ENCODE measurements around the gene ZNF275. TPM values are rescaled to one million over a fixed set of nuclear protein-coding genes. Genes with fewer than 3 reads are reported as not detected.

ZNF275 gene
- total RNA-seq, 1 experiment from 2014 or later, result 9.8 TPM

GRCh38 chrX:153320555-153321184, 13.3 kb upstream of the ZNF275 start:
- DNase-seq (ENCODE audit: low read depth, low spot score), result no peak
- ChIA-PET POLR2A (no interaction called here), RAD21 (ENCODE audit: low non-redundant PET in 1 of 2, low total read pairs in 2 of 2, uncharacterized antibody in 2 of 2, unreplicated experiment in 2 of 2) (no interaction called here), CTCF (no interaction called here)
- no peak for TF ChIP-seq CEBPB (IDR thresholded peaks at IDR 0.05; ENCODE audit: low read depth)
- TF ChIP-seq SIN3A (IDR thresholded peaks at IDR 0.05; ENCODE audit: low read depth), result no peak
- intact Hi-C loops (cut with micrococcal nuclease), result no loop called here
- no peaks in the 10 kb centered on the region for H3K79me2 ChIP-seq (ENCODE audit: insufficient read depth, low read length)
- no peak for ATAC-seq
- H3K4me2 ChIP-seq (ENCODE audit: low read length), result no peak overlapping the region
- no peak overlapping the region for H3K4me3 ChIP-seq (replicated peaks in 1 of 2; ENCODE audit: low read depth in 1 of 2, low read length in 2 of 2)
- H3K27me3 ChIP-seq (ENCODE audit: insufficient read depth, low read length), result no peaks in the 10 kb centered on the region
- no peaks in the 10 kb centered on the region for H4K20me1 ChIP-seq (ENCODE audit: insufficient read depth)
- H2AFZ ChIP-seq (ENCODE audit: low read depth, low read length, poor library complexity, severe bottlenecking), result no peak overlapping the region
- H3K9ac ChIP-seq (ENCODE audit: low read length), result no peak overlapping the region
- H3K9me3 ChIP-seq (ENCODE audit: control insufficient read depth in 1 of 2, insufficient read depth in 1 of 2, low read depth in 1 of 2, low read length in 2 of 2), result no peaks in the 10 kb centered on the region
- no TSS peak for BruUV-seq (replicated peaks)
- H3K36me3 ChIP-seq (ENCODE audit: control insufficient read depth in 1 of 2, insufficient read depth in 2 of 2, low read length in 2 of 2), result no peaks in the 10 kb centered on the region
- no peak overlapping the region for H3K27ac ChIP-seq (ENCODE audit: low read depth, low read length)
- H3K4me1 ChIP-seq (ENCODE audit: control insufficient read depth in 1 of 2, insufficient read depth in 2 of 2, low read length in 2 of 2), result no peaks in the 10 kb centered on the region
- no peaks in the 10 kb centered on the region for H3K9me2 ChIP-seq (ENCODE audit: insufficient read depth)

GRCh38 chrX:153321381-153322124, 12.4 kb upstream of the ZNF275 start, which contains the start of gene PNMA6F:
TSS of gene PNMA6F (minus strand) at chrX:153321767. CDS start at chrX:153320674, 1,093 bp downstream.
- no peaks in the 10 kb centered on the region for H3K27me3 ChIP-seq (ENCODE audit: insufficient read depth, low read length)
- H3K4me3 ChIP-seq (replicated peaks in 1 of 2; ENCODE audit: low read depth in 1 of 2, low read length in 2 of 2), result no peak within 1 kb of the TSS
- no TSS peak for BruUV-seq (replicated peaks)
- no peaks in the 10 kb centered on the region for H3K36me3 ChIP-seq (ENCODE audit: control insufficient read depth in 1 of 2, insufficient read depth in 2 of 2, low read length in 2 of 2)
- H3K79me2 ChIP-seq (ENCODE audit: insufficient read depth, low read length), result no peaks in the 10 kb centered on the region
- H3K27ac ChIP-seq (ENCODE audit: low read depth, low read length), result no peak within 1 kb of the TSS
- no peaks in the 10 kb centered on the region for H3K4me1 ChIP-seq (ENCODE audit: control insufficient read depth in 1 of 2, insufficient read depth in 2 of 2, low read length in 2 of 2)
- DNase-seq (ENCODE audit: low read depth, low spot score) (no peak), ATAC-seq (no peak)
- intact Hi-C loops (cut with micrococcal nuclease), result no loop called here
- H3K4me2 ChIP-seq (ENCODE audit: low read length), result no peak within 1 kb of the TSS
- H3K9ac ChIP-seq (ENCODE audit: low read length), result no peak within 1 kb of the TSS
- CTCF ChIA-PET, result no interaction called here
- no peaks in the 10 kb centered on the region for H3K9me3 ChIP-seq (ENCODE audit: control insufficient read depth in 1 of 2, insufficient read depth in 1 of 2, low read depth in 1 of 2, low read length in 2 of 2)
- H3K9me2 ChIP-seq (ENCODE audit: insufficient read depth), result no peaks in the 10 kb centered on the region
- POLR2A ChIA-PET, result no interaction called here
- H4K20me1 ChIP-seq (ENCODE audit: insufficient read depth), result no peaks in the 10 kb centered on the region
- H2AFZ ChIP-seq (ENCODE audit: low read depth, low read length, poor library complexity, severe bottlenecking), result no peak within 1 kb of the TSS
- no peak for TF ChIP-seq EZH2 (IDR thresholded peaks at IDR 0.05)
- TF ChIP-seq ATF3 (IDR thresholded peaks at IDR 0.05), result no peak
- TF ChIP-seq CEBPB (IDR thresholded peaks at IDR 0.05; ENCODE audit: low read depth), result no peak
- no peak for TF ChIP-seq SRF (IDR thresholded peaks at IDR 0.05; ENCODE audit: low read depth)
- TF ChIP-seq POLR2A (IDR thresholded peaks at IDR 0.05; ENCODE audit: borderline replicate concordance, extremely low read depth, insufficient read depth, insufficient read length), result no peak
- TF ChIP-seq, protein P1, sequence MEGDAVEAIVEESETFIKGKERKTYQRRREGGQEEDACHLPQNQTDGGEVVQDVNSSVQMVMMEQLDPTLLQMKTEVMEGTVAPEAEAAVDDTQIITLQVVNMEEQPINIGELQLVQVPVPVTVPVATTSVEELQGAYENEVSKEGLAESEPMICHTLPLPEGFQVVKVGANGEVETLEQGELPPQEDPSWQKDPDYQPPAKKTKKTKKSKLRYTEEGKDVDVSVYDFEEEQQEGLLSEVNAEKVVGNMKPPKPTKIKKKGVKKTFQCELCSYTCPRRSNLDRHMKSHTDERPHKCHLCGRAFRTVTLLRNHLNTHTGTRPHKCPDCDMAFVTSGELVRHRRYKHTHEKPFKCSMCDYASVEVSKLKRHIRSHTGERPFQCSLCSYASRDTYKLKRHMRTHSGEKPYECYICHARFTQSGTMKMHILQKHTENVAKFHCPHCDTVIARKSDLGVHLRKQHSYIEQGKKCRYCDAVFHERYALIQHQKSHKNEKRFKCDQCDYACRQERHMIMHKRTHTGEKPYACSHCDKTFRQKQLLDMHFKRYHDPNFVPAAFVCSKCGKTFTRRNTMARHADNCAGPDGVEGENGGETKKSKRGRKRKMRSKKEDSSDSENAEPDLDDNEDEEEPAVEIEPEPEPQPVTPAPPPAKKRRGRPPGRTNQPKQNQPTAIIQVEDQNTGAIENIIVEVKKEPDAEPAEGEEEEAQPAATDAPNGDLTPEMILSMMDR (IDR thresholded peaks at IDR 0.05 in 2 of 3, conservative IDR thresholded peaks at IDR 0.05 in 1 of 3; ENCODE audit: borderline replicate concordance in 1 of 3, insufficient read depth in 1 of 3, low read depth in 2 of 3, low read length in 2 of 3), result no peak
- RAD21 ChIA-PET (ENCODE audit: low non-redundant PET in 1 of 2, low total read pairs in 2 of 2, uncharacterized antibody in 2 of 2, unreplicated experiment in 2 of 2), result no interaction called here

Measured in HCT116 (cell line).